ENCODE data around the gene MLLT3.

Gene MLLT3

GRCh38 chr9:20650750-20651299 is 28.5 kb upstream of the MLLT3 start:
- Histone ChIP-seq H3K9ac (ENCODE audit: low read length) (no peak overlapping the region), H3K4me2 (ENCODE audit: low read depth, low read length, poor library complexity, severe bottlenecking) (no peak overlapping the region), H3K27me3 (ENCODE audit: low read length) (no peaks in the 10 kb centered on the region), H3K36me3 (ENCODE audit: low read length) (no peaks in the 10 kb centered on the region; the same call in 1 of the 2 replicates), H2AFZ (ENCODE audit: low read depth, low read length, severe bottlenecking) (no peak overlapping the region), H3K79me2 (ENCODE audit: insufficient read depth, low read length) (no peaks in the 10 kb centered on the region), H3K9me2 (replicated peaks; ENCODE audit: insufficient read depth, low read length) (no peaks in the 10 kb centered on the region), H4K20me1 (ENCODE audit: low read depth, low read length) (no peaks in the 10 kb centered on the region; the same call in 1 of the 2 replicates), H3K9me3 (ENCODE audit: insufficient read depth, low read length) (no peaks in the 10 kb centered on the region), H3F3A (ENCODE audit: insufficient read depth) (no peaks in the 10 kb centered on the region), H3K27ac (ENCODE audit: low read depth, low read length) (no peak overlapping the region), H3K4me3 (ENCODE audit: insufficient read depth, low read length, poor library complexity, severe bottlenecking) (no peak overlapping the region)
- no peak for TF ChIP-seq EZH2phosphoT487 (conservative IDR thresholded peaks at IDR 0.05; ENCODE audit: low read length)
- TF ChIP-seq, protein P1, sequence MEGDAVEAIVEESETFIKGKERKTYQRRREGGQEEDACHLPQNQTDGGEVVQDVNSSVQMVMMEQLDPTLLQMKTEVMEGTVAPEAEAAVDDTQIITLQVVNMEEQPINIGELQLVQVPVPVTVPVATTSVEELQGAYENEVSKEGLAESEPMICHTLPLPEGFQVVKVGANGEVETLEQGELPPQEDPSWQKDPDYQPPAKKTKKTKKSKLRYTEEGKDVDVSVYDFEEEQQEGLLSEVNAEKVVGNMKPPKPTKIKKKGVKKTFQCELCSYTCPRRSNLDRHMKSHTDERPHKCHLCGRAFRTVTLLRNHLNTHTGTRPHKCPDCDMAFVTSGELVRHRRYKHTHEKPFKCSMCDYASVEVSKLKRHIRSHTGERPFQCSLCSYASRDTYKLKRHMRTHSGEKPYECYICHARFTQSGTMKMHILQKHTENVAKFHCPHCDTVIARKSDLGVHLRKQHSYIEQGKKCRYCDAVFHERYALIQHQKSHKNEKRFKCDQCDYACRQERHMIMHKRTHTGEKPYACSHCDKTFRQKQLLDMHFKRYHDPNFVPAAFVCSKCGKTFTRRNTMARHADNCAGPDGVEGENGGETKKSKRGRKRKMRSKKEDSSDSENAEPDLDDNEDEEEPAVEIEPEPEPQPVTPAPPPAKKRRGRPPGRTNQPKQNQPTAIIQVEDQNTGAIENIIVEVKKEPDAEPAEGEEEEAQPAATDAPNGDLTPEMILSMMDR (IDR thresholded peaks at IDR 0.05; ENCODE audit: insufficient read depth, low read length, poor library complexity, severe bottlenecking) = no peak

DNA sequence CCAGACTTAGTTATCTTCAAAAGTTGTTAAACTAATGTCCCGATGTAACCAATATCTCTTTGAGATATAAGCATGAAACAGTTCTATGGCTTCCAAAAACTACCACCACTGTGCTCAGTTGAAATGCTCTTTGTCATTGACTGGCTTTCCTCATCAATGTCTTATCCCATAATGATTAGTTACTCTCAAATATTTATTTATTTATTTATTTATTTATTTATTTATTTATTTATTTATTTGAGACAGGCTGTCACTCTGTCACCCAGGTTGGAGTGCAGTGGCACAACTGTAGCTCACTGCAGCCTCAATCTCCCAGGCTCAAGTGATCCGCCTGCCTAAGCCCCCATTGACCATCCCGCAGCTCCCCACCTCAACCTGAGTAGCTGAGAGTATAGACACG is 28.0 kb upstream of the MLLT3 start:
- Histone ChIP-seq H3K79me2 (ENCODE audit: insufficient read depth, low read length) (no peaks in the 10 kb centered on the region), H2AFZ (ENCODE audit: low read depth, low read length, severe bottlenecking) (no peak overlapping the region), H3K4me2 (ENCODE audit: low read depth, low read length, poor library complexity, severe bottlenecking) (no peak overlapping the region), H3K9me3 (ENCODE audit: insufficient read depth, low read length) (no peaks in the 10 kb centered on the region), H4K20me1 (ENCODE audit: low read depth, low read length) (peaks cover under 1% of the 10 kb centered on the region; the same call in 1 of the 2 replicates), H3K9me2 (replicated peaks; ENCODE audit: insufficient read depth, low read length) (no peaks in the 10 kb centered on the region), H3K36me3 (ENCODE audit: low read length) (no peaks in the 10 kb centered on the region; the same call in 1 of the 2 replicates), H3K27ac (ENCODE audit: low read depth, low read length) (no peak overlapping the region), H3F3A (ENCODE audit: insufficient read depth) (no peaks in the 10 kb centered on the region), H3K4me3 (ENCODE audit: insufficient read depth, low read length, poor library complexity, severe bottlenecking) (no peak overlapping the region), H3K27me3 (ENCODE audit: low read length) (no peaks in the 10 kb centered on the region), H3K9ac (ENCODE audit: low read length) (no peak overlapping the region)
- TF ChIP-seq, protein P1 (IDR thresholded peaks at IDR 0.05; ENCODE audit: insufficient read depth, low read length, poor library complexity, severe bottlenecking) = no peak
- no peak for TF ChIP-seq EZH2phosphoT487 (conservative IDR thresholded peaks at IDR 0.05; ENCODE audit: low read length)

DNA sequence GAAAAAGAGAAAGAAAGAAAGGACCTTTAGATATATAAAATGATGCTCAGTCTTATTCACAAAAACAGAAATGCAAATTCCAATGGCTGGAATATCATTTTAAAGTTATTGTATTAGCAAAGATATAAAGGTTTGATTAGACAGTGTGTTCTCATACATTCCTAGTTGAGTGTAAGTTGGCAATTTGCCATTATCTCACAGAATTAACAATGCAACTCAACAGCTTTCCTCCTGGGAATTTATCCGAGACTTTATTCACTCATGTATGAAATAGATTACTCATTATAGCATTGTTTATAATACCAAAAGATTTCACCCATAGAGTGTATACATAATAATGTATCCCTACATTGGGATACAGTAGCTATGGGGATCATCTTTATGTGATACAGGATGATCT is 27.1 kb upstream of the MLLT3 start:
- Histone ChIP-seq H3K4me2 (ENCODE audit: low read depth, low read length, poor library complexity, severe bottlenecking) (no peak overlapping the region), H3F3A (ENCODE audit: insufficient read depth) (no peaks in the 10 kb centered on the region), H3K9ac (ENCODE audit: low read length) (no peak overlapping the region), H3K79me2 (ENCODE audit: insufficient read depth, low read length) (no peaks in the 10 kb centered on the region), H3K9me2 (replicated peaks; ENCODE audit: insufficient read depth, low read length) (no peaks in the 10 kb centered on the region), H3K36me3 (ENCODE audit: low read length) (no peaks in the 10 kb centered on the region; the same call in 1 of the 2 replicates), H4K20me1 (ENCODE audit: low read depth, low read length) (peaks cover 8% of the 10 kb centered on the region; the same call in 1 of the 2 replicates), H2AFZ (ENCODE audit: low read depth, low read length, severe bottlenecking) (no peak overlapping the region), H3K4me3 (ENCODE audit: insufficient read depth, low read length, poor library complexity, severe bottlenecking) (no peak overlapping the region), H3K9me3 (ENCODE audit: insufficient read depth, low read length) (no peaks in the 10 kb centered on the region), H3K27me3 (ENCODE audit: low read length) (no peaks in the 10 kb centered on the region), H3K27ac (ENCODE audit: low read depth, low read length) (no peak overlapping the region)
- TF ChIP-seq, protein P1 (IDR thresholded peaks at IDR 0.05; ENCODE audit: insufficient read depth, low read length, poor library complexity, severe bottlenecking) = no peak

Data from SU-DHL-6 (cell line).